IPS-15b (cell line): ENCODE measurements around the gene KIAA1958.

Source experiments
- H3K27me3 ChIP-seq: one replicate; pipeline ENCODE4 v1.6.1; 2013; ENCODE audit warnings: low read length; ENCODE audit not compliant: control insufficient read depth, insufficient read depth
- H3K36me3 ChIP-seq: one replicate; pipeline ENCODE4 v1.6.1; 2013; ENCODE audit warnings: low read length; ENCODE audit not compliant: control insufficient read depth, insufficient read depth
- H3K4me1 ChIP-seq: one replicate; pipeline ENCODE4 v1.6.1; 2013; ENCODE audit warnings: mild to moderate bottlenecking, low read length; ENCODE audit not compliant: control insufficient read depth, insufficient read depth
- H3K4me3 ChIP-seq: one replicate; pipeline ENCODE4 v1.5.1; 2013; ENCODE audit warnings: low read depth, low read length
- H3K9ac ChIP-seq: one replicate; pipeline ENCODE4 v1.6.1; 2013; ENCODE audit warnings: low read depth, mild to moderate bottlenecking, low read length
- H3K9me3 ChIP-seq: one replicate; pipeline ENCODE4 v1.6.1; 2013; ENCODE audit warnings: mild to moderate bottlenecking, low read length; ENCODE audit not compliant: control insufficient read depth, insufficient read depth

Gene KIAA1958

GRCh38 chr9:112548836-112549595 lies 62.4 kb downstream of the KIAA1958 start:
- Histone ChIP-seq H3K9me3 (no peaks in the 10 kb centered on the region), H3K27me3 (no peaks in the 10 kb centered on the region), H3K9ac (no peak overlapping the region), H3K4me3 (no peak overlapping the region), H3K36me3 (no peaks in the 10 kb centered on the region), H3K4me1 (peaks cover 31% of the 10 kb centered on the region)

GRCh38 chr9:112550531-112550930 lies 63.9 kb downstream of the KIAA1958 start:
- Histone ChIP-seq H3K4me3 (no peak overlapping the region), H3K9me3 (no peaks in the 10 kb centered on the region), H3K9ac (no peak overlapping the region), H3K4me1 (peaks cover 31% of the 10 kb centered on the region), H3K36me3 (no peaks in the 10 kb centered on the region), H3K27me3 (no peaks in the 10 kb centered on the region)

GRCh38 chr9:112551641-112552040 lies 65.0 kb downstream of the KIAA1958 start:
- Histone ChIP-seq H3K4me1 (peaks cover 31% of the 10 kb centered on the region), H3K36me3 (no peaks in the 10 kb centered on the region), H3K9me3 (no peaks in the 10 kb centered on the region), H3K27me3 (no peaks in the 10 kb centered on the region), H3K4me3 (no peak overlapping the region), H3K9ac (no peak overlapping the region)

- H3K9ac ChIP-seq, result no peak overlapping the region
- peaks cover 31% of the 10 kb centered on the region for H3K4me1 ChIP-seq
- no peaks in the 10 kb centered on the region for H3K36me3 ChIP-seq
Observed at GRCh38 chr9:112552229-112553056, 65.8 kb downstream of the KIAA1958 start.

GRCh38 chr9:112553256-112553826 lies 66.7 kb downstream of the KIAA1958 start:
- Histone ChIP-seq H3K36me3 (no peaks in the 10 kb centered on the region), H3K27me3 (no peaks in the 10 kb centered on the region), H3K9me3 (no peaks in the 10 kb centered on the region), H3K4me3 (no peak overlapping the region), H3K9ac (no peak overlapping the region), H3K4me1 (peaks cover 27% of the 10 kb centered on the region)

More at GRCh38 chr9:112552229-112553056, 65.8 kb downstream of the KIAA1958 start:
- H3K4me3 ChIP-seq, result no peak overlapping the region
- no peaks in the 10 kb centered on the region for H3K9me3 ChIP-seq
- H3K27me3 ChIP-seq, result no peaks in the 10 kb centered on the region

- Histone ChIP-seq H3K9ac (no peak overlapping the region), H3K4me1 (peaks cover 22% of the 10 kb centered on the region), H3K9me3 (no peaks in the 10 kb centered on the region)
Observed at GRCh38 chr9:112554516-112554915, 67.9 kb downstream of the KIAA1958 start.

GRCh38 chr9:112555101-112555643 lies 68.5 kb downstream of the KIAA1958 start:
- H3K9ac ChIP-seq, result no peak overlapping the region
- H3K27me3 ChIP-seq, result no peaks in the 10 kb centered on the region
- no peaks in the 10 kb centered on the region for H3K36me3 ChIP-seq
- no peaks in the 10 kb centered on the region for H3K9me3 ChIP-seq
- H3K4me3 ChIP-seq, result no peak overlapping the region
- H3K4me1 ChIP-seq, result peaks cover 16% of the 10 kb centered on the region

More at GRCh38 chr9:112554516-112554915, 67.9 kb downstream of the KIAA1958 start:
- Histone ChIP-seq H3K4me3 (no peak overlapping the region), H3K36me3 (no peaks in the 10 kb centered on the region), H3K27me3 (no peaks in the 10 kb centered on the region)

GRCh38 chr9:112555844-112556482 lies 69.3 kb downstream of the KIAA1958 start:
- no peaks in the 10 kb centered on the region for H3K9me3 ChIP-seq
- no peaks in the 10 kb centered on the region for H3K36me3 ChIP-seq
- H3K9ac ChIP-seq, result no peak overlapping the region
- peaks cover 10% of the 10 kb centered on the region for H3K4me1 ChIP-seq
- no peaks in the 10 kb centered on the region for H3K27me3 ChIP-seq
- H3K4me3 ChIP-seq, result no peak overlapping the region

- H3K4me3 ChIP-seq, result no peak overlapping the region
- H3K27me3 ChIP-seq, result no peaks in the 10 kb centered on the region
- no peaks in the 10 kb centered on the region for H3K9me3 ChIP-seq
- H3K36me3 ChIP-seq, result no peaks in the 10 kb centered on the region
- peaks cover 3% of the 10 kb centered on the region for H3K4me1 ChIP-seq
- no peak overlapping the region for H3K9ac ChIP-seq
Observed at GRCh38 chr9:112556497-112557442, 70.1 kb downstream of the KIAA1958 start.

- Histone ChIP-seq H3K36me3 (no peaks in the 10 kb centered on the region), H3K9me3 (no peaks in the 10 kb centered on the region), H3K4me1 (no peaks in the 10 kb centered on the region), H3K27me3 (no peaks in the 10 kb centered on the region), H3K4me3 (no peak overlapping the region), H3K9ac (no peak overlapping the region)
Observed at GRCh38 chr9:112558476-112558875, 71.8 kb downstream of the KIAA1958 start.
